Peyer's patch (tissue), 4 donors: ENCODE data around the gene FEV. TPM values are rescaled to one million over a fixed set of nuclear protein-coding genes. Genes with fewer than 3 reads are reported as not detected.

ENCODE experiments used
- DNase-seq, 3 donors: peaks; one replicate each; pipeline ENCODE4 v3.0.0-alpha.2; 2017 to 2019
- H3K27ac ChIP-seq, 4 donors: fragments of 200-600 bp; sonication (generic); one replicate each; pipeline ENCODE4 v1.5.1; 2016 to 2019
- H3K27me3 ChIP-seq, 2 donors: fragments of 200-600 bp; sonication (generic); one replicate each; pipeline ENCODE4 v1.5.1; 2019
- H3K36me3 ChIP-seq, 3 donors: fragments of 200-600 bp; sonication (generic); one replicate each; pipeline ENCODE4 v1.5.1; 2016 to 2019
- H3K4me1 ChIP-seq, 4 donors: fragments of 200-600 bp; sonication (generic); one replicate each; pipeline ENCODE4 v1.5.1; 2016 to 2019
- H3K4me3 ChIP-seq, 4 donors: fragments of 200-600 bp; sonication (generic); 1 replicate in 3 of 4; 2 replicates in 1 of 4; pipeline ENCODE4 v1.5.1; 2016 to 2019; ENCODE audit warnings: mild to moderate bottlenecking in 1 of 4
- H3K9me3 ChIP-seq, 4 donors: fragments of 200-600 bp; sonication (generic); one replicate each; pipeline ENCODE4 v1.5.1; 2016 to 2019; ENCODE audit warnings: mild to moderate bottlenecking in 1 of 4
- CTCF ChIP-seq, 6 experiments: fragments of 450-650 bp in 4 of 6; fragments of 200-600 bp in 2 of 6; sonication (generic) in 1 of 6; IDR thresholded peaks; one replicate each; pipeline ENCODE4 v1.5.1; 2017 to 2019; ENCODE audit warnings: antibody characterized with exemption in 6 of 6, mild to moderate bottlenecking in 3 of 6, moderate library complexity in 1 of 6
- POLR2A ChIP-seq, 2 donors: fragments of 450-650 bp; IDR thresholded peaks; one replicate each; pipeline ENCODE4 v1.5.1; 2017; ENCODE audit warnings: antibody characterized with exemption in 2 of 2, mild to moderate bottlenecking in 2 of 2, moderate library complexity in 2 of 2
- total RNA-seq, 4 donors: library from RNA; depleted of rRNA; stranded (reverse); fragments of >200 nt; gene quantifications; one replicate each; pipeline ENCODE4 v1.1.0, GENCODE V29; 2016

Gene FEV
- total RNA-seq, 4 donors from 2014 or later, result 3.2 to 6.7 (median 5.1) TPM; not detected in 1

GRCh38 chr2:218991674-218992168 lies 6.7 kb upstream of the FEV start:
- peak in 1 of 3 donors; percentile 44 for DNase-seq
- Histone ChIP-seq H3K27me3 (peaks cover 0 to 70% of the 10 kb centered on the region in 2 donors), H3K4me3 (no peak overlapping the region), H3K9me3 (no peaks in the 10 kb centered on the region), H3K4me1 (peaks cover 0 to 25% (median 12%) of the 10 kb centered on the region in 4 donors), H3K27ac (no peak overlapping the region), H3K36me3 (no peaks in the 10 kb centered on the region)
- TF ChIP-seq CTCF (IDR thresholded peaks at IDR 0.05) (no peak), POLR2A (IDR thresholded peaks at IDR 0.05) (no peak)

- no peaks in the 10 kb centered on the region for H3K9me3 ChIP-seq
- peaks cover 0 to 77% of the 10 kb centered on the region in 2 donors for H3K27me3 ChIP-seq
- TF ChIP-seq CTCF (IDR thresholded peaks at IDR 0.05) (no peak), POLR2A (IDR thresholded peaks at IDR 0.05) (no peak)
- H3K27ac ChIP-seq, result no peak overlapping the region
- peaks cover 0 to 19% (median 6%) of the 10 kb centered on the region in 4 donors for H3K4me1 ChIP-seq
- H3K4me3 ChIP-seq, result no peak overlapping the region
- H3K36me3 ChIP-seq, result no peaks in the 10 kb centered on the region
- DNase-seq, result peak in 1 of 3 donors; percentile 29
These were observed 5.6 kb upstream of the FEV start for GRCh38 chr2:218990612-218991011.

- TF ChIP-seq POLR2A (IDR thresholded peaks at IDR 0.05), result no peak
- no peak for TF ChIP-seq CTCF (IDR thresholded peaks at IDR 0.05)
- peaks cover 0 to 24% (median 6%) of the 10 kb centered on the region in 4 donors for H3K4me1 ChIP-seq
- peak in 1 of 3 donors; percentile 22 for DNase-seq
- no peaks in the 10 kb centered on the region for H3K36me3 ChIP-seq
- H3K4me3 ChIP-seq, result no peak overlapping the region
- no peak overlapping the region for H3K27ac ChIP-seq
- H3K27me3 ChIP-seq, result peaks cover under 1 to 77% of the 10 kb centered on the region in 2 donors
- H3K9me3 ChIP-seq, result no peaks in the 10 kb centered on the region
These were observed 5.1 kb upstream of the FEV start for GRCh38 chr2:218990052-218990451.

GRCh38 chr2:218988650-218989049 lies 3.7 kb upstream of the FEV start:
- Histone ChIP-seq H3K9me3 (no peaks in the 10 kb centered on the region), H3K27ac (no peak overlapping the region), H3K36me3 (no peaks in the 10 kb centered on the region), H3K4me1 (peaks cover 0 to 31% (median 9%) of the 10 kb centered on the region in 4 donors), H3K27me3 (peaks cover 3 to 81% of the 10 kb centered on the region in 2 donors), H3K4me3 (no peak overlapping the region)
- peak in 1 of 3 donors; percentile 10 for DNase-seq
- no peak for TF ChIP-seq CTCF (IDR thresholded peaks at IDR 0.05)
- TF ChIP-seq POLR2A (IDR thresholded peaks at IDR 0.05), result no peak

GRCh38 chr2:218988164-218988563 lies 3.2 kb upstream of the FEV start:
- no peak overlapping the region for H3K4me3 ChIP-seq
- TF ChIP-seq CTCF (IDR thresholded peaks at IDR 0.05) (no peak), POLR2A (IDR thresholded peaks at IDR 0.05) (no peak)

More at GRCh38 chr2:218988164-218988563, 3.2 kb upstream of the FEV start:
- Histone ChIP-seq H3K4me1 (peaks cover 0 to 26% (median 6%) of the 10 kb centered on the region in 4 donors), H3K27me3 (peaks cover 3 to 80% of the 10 kb centered on the region in 2 donors), H3K27ac (no peak overlapping the region), H3K36me3 (no peaks in the 10 kb centered on the region), H3K9me3 (no peaks in the 10 kb centered on the region)
- no peak for DNase-seq
